HCEC 1CT (cell line): Measurements from ENCODE around the gene EPS8L3.
A peak's percentile ranks its signal among the peaks of the same experiment; 100 is the strongest.

Experiments used
- DNase-seq: peaks from one replicate; pipeline ENCODE4 v3.0.0-alpha.2; 2017

The EPS8L3 gene

GRCh38 chr1:109793089-109793485 lies 29.4 kb upstream of the EPS8L3 start:
- no peak for DNase-seq

- peak; percentile 76 for DNase-seq
These were observed 28.5 kb upstream of the EPS8L3 start for GRCh38 chr1:109792056-109792831.

- no peak for DNase-seq
These were observed 27.8 kb upstream of the EPS8L3 start for GRCh38 chr1:109791495-109792043.

GRCh38 chr1:109790735-109791494 lies 27.2 kb upstream of the EPS8L3 start:
- peak; percentile 10 for DNase-seq

GRCh38 chr1:109790329-109790728 lies 26.6 kb upstream of the EPS8L3 start:
- no peak for DNase-seq

GRCh38 chr1:109789551-109790180 lies 25.9 kb upstream of the EPS8L3 start:
- no peak for DNase-seq

- DNase-seq: no peak
These were observed 25.2 kb upstream of the EPS8L3 start for GRCh38 chr1:109788695-109789521.

GRCh38 chr1:109787845-109788601 lies 24.3 kb upstream of the EPS8L3 start:
- DNase-seq: no peak

GRCh38 chr1:109787211-109787844 lies 23.6 kb upstream of the EPS8L3 start:
- DNase-seq: peak; percentile 37

- DNase-seq: no peak
These were observed 22.9 kb upstream of the EPS8L3 start for GRCh38 chr1:109786531-109787021.

GRCh38 chr1:109786112-109786480 lies 22.4 kb upstream of the EPS8L3 start:
- DNase-seq: no peak

- no peak for DNase-seq
These were observed 21.9 kb upstream of the EPS8L3 start for GRCh38 chr1:109785446-109786111.

- DNase-seq: no peak
These were observed 21.0 kb upstream of the EPS8L3 start for GRCh38 chr1:109784551-109785252.

GRCh38 chr1:109783436-109783835 lies 19.7 kb upstream of the EPS8L3 start:
- DNase-seq: peak; percentile 82

- DNase-seq: no peak
These were observed 19.2 kb upstream of the EPS8L3 start for GRCh38 chr1:109782927-109783326.

- peak; percentile 52 for DNase-seq
These were observed 18.8 kb upstream of the EPS8L3 start for GRCh38 chr1:109782514-109782913.

GRCh38 chr1:109781806-109782205 lies 18.1 kb upstream of the EPS8L3 start:
- peak; percentile 14 for DNase-seq

- no peak for DNase-seq
These were observed 17.3 kb upstream of the EPS8L3 start for GRCh38 chr1:109780982-109781381.

- no peak for DNase-seq
These were observed 14.4 kb upstream of the EPS8L3 start for GRCh38 chr1:109777980-109778625.
